B cell (primary cell): Measurements from ENCODE around the gene ST6GAL1.

Source experiments
- EZH2 ChIP-seq: IDR thresholded peaks from 2 replicates; pipeline ENCODE4 v1.6.1; 2012; ENCODE audit warnings: borderline replicate concordance, low read depth, mild to moderate bottlenecking, moderate library complexity, low read length; ENCODE audit not compliant: insufficient read depth, poor library complexity, severe bottlenecking
- TF ChIP-seq, protein P1 (sequence below): fragments of 200-600 bp; IDR thresholded peaks from one replicate; pipeline ENCODE4 v1.8.0; 2022; ENCODE audit warnings: antibody characterized with exemption, mild to moderate bottlenecking

DNA sequence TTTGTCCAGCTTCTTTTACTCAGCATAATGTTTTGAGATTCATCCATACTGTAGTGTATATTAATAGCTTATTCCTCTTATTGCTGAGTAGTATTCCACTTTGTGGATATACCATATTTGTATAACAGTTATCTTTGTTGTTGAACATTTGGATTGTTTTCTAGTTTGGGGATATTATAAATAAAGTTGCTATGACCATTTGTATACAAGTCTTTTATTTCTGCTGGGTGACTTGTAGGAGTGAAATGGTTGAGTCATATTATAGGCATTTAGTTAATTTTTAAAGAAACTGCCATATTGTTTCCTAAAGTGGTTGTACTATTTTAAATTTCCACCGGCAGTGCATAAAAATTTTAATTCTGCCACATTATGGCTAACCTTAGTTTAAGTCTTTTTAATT lies 155.6 kb downstream of the ST6GAL1 start:
- TF ChIP-seq, protein P1, sequence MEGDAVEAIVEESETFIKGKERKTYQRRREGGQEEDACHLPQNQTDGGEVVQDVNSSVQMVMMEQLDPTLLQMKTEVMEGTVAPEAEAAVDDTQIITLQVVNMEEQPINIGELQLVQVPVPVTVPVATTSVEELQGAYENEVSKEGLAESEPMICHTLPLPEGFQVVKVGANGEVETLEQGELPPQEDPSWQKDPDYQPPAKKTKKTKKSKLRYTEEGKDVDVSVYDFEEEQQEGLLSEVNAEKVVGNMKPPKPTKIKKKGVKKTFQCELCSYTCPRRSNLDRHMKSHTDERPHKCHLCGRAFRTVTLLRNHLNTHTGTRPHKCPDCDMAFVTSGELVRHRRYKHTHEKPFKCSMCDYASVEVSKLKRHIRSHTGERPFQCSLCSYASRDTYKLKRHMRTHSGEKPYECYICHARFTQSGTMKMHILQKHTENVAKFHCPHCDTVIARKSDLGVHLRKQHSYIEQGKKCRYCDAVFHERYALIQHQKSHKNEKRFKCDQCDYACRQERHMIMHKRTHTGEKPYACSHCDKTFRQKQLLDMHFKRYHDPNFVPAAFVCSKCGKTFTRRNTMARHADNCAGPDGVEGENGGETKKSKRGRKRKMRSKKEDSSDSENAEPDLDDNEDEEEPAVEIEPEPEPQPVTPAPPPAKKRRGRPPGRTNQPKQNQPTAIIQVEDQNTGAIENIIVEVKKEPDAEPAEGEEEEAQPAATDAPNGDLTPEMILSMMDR = no peak
- TF ChIP-seq EZH2 = no peak
